ENCODE results near the gene PCDH18.

DNA sequence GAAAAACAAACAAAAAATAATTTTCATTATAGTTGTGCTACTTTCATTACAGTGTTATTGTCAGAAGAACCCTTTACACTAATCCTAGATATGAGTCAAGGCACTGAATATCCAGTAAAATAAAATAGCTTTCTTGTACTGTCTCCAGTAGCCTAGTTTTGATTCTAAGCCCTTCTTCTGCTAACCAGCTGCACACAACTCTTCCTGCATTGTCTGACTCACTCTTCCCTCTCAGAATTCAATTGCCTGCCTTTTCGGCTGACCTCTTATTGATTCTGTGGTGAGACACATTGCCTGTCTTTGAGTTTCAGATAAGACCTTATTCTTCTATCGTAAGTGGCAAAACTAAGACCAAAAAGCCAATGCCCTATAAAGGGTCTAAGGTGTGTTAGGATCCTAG is 26.7 kb upstream of the PCDH18 start:
- TF ChIP-seq, protein P1, sequence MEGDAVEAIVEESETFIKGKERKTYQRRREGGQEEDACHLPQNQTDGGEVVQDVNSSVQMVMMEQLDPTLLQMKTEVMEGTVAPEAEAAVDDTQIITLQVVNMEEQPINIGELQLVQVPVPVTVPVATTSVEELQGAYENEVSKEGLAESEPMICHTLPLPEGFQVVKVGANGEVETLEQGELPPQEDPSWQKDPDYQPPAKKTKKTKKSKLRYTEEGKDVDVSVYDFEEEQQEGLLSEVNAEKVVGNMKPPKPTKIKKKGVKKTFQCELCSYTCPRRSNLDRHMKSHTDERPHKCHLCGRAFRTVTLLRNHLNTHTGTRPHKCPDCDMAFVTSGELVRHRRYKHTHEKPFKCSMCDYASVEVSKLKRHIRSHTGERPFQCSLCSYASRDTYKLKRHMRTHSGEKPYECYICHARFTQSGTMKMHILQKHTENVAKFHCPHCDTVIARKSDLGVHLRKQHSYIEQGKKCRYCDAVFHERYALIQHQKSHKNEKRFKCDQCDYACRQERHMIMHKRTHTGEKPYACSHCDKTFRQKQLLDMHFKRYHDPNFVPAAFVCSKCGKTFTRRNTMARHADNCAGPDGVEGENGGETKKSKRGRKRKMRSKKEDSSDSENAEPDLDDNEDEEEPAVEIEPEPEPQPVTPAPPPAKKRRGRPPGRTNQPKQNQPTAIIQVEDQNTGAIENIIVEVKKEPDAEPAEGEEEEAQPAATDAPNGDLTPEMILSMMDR (IDR thresholded peaks at IDR 0.05): no peak
- no peak for TF ChIP-seq POLR2A (IDR thresholded peaks at IDR 0.05)
